CD1c-positive myeloid dendritic cell (primary cell): ENCODE results near the gene CACNA1C.

Experiments
- DNase-seq: peaks from one replicate; pipeline ENCODE4 v3.0.0-alpha.2; 2016; ENCODE audit errors: extremely low spot score

The CACNA1C gene

DNA sequence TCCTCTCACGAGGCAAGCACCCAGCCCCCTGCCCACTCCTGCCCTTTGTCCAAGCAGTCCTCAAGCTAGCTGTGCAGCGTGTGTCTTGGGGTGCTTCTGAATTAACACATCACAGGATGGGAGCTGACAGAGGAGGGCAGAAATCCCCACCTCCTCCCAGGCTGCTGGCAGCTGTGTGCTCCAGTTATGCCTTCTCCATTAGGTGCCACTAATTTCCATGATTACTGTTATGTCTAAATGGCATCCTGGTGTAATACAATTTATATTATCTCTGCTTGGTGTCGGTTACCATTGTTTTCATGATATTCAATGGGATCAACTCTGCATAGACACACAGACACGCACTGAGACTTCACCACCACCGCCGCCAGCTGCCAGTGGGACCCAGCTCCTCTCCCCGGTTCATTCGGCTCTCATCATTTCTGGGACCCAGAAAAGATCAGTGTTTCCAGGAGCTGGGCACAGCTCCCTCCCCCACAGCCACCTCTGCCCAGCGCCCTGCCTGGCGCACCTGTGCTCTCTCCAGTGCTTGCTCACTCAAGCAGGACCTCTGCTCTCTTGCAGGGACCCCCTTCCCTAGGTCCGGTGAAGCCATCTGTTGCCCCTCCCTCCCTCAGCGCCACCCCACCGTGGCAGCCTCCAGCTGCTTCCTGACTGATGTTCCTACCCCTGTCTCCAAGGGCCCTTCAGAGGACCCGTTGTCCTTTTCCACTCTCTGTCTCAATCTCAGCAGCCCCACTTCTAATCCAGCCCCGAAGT, 574.5 kb downstream of the CACNA1C start:
- no peak for DNase-seq

DNA sequence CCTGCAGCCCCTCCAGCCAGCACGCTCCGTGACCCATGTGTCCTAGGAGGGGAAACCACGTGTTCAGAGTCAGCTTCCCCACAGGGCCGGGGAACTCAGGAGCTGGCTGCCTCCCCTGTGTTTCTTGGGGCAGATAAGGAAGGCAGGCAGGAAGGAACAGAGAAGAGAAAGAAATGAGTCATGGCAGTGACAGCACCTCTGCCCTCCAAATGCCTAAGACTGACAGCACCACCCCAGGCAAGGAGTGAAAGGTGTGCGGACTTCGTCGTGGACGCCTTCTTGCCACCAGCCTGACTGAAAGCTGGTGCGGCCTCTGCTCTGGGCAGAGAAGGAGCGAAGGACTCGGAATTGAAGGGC, 575.0 kb downstream of the CACNA1C start:
- DNase-seq, result no peak

DNA sequence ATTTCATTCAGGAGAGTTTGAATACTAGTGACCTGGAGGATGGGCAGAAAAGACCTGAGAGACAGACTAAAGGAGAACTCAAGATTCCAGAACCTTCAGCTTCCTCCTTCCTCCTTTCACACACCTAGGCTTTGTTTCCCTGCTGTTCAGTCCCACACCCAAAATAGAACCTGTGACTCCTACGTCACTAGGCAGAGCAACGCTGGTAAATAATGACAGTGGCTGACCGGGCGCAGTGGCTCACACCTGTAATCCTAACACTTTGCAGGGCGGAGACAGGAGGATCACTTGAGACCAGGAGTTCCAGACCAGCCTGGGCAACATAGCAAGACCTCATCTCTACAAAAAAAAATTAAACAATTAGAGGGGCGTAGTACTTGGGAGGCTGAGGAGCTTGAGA, 575.6 kb downstream of the CACNA1C start:
- no peak for DNase-seq

DNA sequence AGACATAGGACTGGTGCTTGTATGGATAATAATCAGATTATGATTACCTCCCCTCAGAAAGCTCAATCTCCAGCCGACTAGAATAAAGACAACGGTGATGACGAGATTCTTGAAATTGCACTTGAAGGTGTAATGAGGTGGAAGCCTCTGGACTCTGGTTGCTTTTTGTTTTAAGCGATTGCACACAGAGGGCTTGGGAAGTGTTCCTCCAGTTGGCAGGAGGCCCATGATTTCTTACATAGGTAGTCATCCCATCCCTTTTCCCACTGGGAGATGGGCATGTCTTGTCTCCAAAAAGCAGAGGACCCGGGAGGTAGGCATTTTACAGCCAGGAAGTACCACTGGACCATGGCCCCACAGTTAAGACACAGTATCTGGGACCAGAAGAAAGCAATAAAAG, 576.3 kb downstream of the CACNA1C start:
- DNase-seq, result no peak

DNA sequence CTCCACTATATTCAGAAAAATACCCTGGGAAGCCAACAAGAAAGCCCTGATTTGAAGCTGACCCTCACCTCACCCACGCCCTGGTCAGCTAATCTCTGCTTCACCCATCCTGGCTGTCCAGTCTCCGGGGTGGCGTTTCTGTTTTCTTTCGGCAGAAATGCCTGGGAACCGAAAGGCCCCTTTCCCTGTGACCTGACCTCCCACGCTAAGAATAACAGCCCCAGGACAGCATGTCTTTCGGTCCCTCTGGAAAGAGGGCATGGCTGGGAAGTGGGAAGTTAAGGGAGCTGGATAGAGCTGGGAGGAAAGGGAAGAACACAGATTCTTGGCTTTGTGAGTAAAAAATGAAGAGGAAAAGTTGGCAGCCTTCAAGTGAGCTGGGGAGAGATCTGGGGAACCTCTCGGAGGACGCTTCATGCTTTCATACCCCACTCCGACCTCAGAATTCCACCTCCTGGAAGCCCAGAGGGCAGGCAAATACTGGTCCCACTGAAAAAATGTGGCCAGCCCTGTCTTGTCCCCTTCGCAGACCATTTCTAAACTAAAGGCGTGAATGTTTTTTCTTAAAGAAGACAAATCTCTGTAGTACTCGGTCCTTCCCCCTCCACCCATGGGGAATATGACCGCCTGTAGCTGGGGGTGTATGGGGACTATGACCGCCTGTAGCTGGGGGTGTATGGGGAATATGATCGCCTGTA, 579.0 kb downstream of the CACNA1C start:
- DNase-seq, result no peak

DNA sequence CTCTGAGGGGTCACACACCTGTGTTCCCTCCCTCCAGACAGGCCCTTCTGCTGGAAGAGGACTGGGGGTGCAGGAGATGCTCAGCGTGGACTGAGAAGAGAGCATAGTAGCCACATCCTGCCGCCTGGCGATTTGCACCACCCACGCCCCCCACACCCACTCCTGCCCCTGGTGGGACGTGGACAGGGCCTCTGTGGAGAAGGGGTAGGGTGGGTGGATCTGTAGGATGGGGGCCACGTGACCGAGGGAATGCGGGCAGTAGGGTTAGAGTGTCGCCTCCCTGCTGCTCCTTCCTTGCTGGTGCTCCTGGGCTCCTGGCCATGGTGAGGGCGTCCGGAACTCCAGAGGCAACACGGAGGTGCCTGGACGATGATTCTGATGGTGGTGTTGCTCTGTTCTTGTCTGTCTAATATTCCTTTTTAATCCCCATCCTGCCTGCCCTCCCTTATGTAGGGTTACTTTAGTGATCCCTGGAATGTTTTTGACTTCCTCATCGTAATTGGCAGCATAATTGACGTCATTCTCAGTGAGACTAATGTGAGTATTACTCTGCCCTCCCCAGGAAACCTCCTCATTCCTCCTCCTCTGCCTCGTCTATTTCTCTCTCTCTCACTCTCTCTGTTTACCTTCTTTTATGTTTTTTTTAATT, 580.5 kb downstream of the CACNA1C start:
- no peak for DNase-seq

DNA sequence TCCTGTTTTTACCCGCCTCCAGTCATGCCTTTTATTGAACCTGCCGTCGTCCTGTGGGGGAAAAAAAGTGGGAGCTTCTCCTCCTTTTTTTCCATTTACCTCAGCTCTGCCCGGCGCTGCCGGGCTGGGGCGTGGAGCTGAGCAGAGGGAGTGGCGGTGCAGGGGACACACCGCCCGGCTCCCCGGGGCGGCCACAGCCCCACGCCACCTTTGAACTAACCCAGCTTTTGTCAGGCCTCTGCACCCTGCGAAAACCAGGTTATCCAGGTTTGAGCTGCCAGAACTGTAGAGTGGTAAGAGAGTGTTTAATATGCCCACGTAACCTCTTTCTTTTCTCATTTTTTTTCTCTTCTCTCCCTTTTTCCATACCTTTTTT, 581.0 kb downstream of the CACNA1C start:
- no peak for DNase-seq

DNA sequence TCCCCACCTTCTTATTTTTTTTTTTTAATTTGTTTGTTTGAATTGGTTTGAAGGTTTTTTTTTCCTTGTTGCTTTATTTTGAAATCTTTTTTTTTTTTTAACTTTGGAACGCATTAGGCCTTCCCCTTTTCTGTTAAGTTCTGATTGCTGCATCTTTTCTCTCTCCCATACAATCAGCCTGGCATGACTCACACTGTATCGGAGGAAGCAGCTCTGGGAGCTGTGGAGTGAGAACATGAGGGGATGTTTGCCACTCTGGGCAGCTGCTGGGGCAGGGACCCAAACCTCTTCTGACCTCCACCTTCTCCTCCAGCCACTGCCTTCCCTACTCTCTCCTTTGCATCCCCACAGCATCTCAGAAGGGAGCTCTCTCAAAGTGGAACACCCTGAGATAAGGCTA, 581.7 kb downstream of the CACNA1C start:
- DNase-seq, result peak; percentile 58

DNA sequence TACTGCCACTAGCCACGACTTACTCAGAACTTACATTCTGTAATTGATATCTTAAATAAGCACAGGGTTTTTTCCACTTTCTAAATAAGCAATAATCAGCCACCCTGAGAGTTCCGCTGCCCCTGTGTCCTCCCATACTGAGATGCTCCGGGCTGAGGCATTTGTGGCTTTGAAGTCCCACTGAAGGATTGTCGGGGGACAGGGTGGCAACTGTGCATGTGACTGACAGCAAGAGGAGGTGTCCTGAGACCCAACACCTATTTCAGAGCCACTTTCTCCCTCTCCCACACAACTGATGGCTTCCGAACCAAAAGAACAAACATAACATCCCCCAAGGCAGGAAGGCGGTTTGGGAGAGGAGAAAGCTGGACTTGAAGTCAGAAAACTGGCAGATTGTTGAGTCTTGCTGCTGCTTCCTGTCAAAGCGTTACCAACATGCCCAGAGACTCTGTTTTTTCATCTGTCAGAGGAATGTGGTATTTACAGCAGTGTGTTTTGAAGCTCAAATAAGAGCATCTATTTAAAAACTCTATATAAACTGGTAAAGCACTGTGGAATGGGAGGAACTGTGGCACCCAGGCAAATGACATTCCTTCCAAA, 584.1 kb downstream of the CACNA1C start:
- no peak for DNase-seq

DNA sequence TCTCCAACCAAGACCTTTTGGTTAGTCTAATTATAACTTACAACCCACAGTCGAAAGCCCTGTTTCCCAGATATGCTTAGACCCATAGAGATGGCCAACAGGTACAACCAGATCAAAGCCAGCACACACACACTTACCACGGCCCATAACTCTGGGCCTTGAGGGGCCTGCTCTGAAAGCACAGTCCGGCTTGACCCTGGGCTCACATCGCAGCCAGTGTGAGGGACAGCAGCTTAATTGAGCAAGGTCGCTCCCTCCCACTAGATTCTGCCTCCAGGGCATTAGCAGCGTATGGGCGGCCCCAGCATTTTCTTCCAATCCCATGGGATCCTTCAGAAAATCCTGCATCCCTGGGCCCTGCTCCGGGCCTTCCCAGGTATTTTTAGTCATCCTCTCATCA, 584.6 kb downstream of the CACNA1C start:
- no peak for DNase-seq

DNA sequence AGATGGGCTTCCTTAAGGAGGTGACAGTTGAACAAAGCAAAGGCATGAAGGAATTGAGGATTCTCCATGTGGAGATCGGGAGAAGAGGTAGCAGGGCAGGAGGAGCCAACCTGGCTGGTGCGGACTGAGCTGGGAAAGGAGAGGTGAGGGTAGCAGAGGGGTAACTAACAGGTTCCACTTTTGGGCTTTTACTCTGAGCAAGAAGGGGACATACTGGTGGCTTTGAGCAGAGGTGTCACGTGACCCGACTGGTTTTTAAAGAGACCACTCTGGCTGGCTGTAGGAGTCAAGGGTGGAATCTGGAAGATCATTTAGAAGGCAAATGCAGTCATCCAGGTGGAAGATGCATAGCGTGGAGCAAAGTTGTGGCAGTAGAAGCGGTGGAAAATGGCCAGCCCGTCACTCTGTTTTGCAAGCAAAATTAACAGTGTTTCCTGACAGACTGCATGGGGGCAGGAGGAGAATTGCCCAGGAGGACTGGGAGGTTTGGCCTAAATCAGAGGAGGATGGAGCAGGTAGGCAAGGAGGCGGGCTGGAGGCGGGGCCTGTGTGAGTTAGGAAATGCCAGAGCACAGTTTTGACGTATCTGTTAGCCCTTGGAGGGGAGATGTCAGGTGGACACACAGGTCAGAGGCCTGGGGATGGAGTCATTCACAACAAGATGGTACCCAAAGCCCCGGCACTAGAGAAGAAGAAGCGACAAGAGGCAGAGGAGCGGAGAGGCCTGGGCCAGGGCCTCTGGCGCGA, 585.7 kb downstream of the CACNA1C start:
- DNase-seq, result no peak

DNA sequence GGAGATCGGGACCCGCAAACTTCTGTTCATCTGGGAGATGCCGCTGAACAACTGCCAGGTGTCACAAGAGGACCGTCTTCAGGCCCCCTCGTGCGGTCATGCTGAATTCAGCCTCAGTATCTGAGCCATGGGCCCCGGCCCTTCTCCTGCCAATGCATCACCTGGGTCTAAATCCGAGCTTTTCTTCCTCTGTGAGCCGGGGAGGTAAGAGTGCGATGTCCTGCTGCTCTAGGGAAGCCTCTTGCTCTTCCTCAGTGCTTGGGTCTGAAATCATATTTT, 586.2 kb downstream of the CACNA1C start:
- no peak for DNase-seq

DNA sequence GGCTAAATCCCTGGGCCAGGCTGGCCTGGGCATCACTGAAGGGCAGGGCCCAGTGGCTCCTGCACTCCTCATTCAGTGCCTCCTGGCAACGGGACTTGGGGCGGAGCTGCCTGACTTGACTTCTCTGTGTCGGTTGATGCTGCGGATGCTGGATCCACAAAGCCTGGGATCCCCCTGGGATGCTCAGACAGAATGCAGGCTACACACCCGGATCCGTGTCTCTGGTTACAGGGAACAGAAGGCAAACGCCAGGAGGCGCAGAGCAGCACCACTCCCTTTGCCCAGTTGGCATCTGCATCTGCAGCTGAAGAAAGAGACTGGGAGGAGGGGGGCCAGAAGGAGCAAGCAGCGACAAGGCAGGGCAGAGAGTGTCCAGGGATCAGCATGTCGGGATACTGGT, 587.5 kb downstream of the CACNA1C start:
- DNase-seq, result no peak

DNA sequence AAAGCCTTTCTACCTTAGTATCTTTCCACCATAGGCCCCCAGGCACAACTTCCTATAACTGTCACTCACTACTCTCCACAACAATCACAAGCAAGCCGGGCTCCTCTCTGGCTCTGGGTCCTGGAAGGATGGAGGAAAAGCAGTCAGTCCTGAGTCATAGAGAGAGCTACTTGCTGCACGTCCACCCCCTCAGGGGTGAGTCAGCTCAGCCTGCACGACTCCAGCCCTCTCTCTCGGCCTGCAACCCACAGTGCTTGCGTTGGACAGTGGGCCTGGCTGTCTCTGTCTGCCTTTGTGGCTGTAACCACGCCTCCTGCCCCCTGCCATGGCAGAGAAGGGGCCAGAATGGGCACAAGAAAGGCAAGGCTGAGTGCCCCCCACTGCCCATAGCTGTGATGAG, 587.9 kb downstream of the CACNA1C start:
- peak; percentile 88 for DNase-seq

DNA sequence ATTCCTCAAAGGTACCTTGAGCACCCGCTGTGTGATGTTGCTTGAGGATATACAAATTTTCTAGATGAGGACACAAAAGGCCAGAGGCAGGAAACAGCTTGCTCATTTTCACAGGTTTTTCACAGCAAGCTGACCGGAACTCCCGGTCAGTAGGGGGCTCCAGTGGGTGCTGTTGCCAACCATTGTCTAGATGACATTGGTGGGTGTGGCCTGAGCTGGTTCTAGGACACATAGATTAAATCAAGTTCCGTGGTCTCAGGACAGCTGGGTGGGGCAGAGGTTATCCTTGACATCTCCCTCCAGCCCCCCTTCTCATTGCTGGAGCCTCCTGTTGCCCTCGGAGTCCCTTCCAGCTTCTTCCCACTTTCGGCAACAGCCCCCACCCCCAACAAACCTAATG, 588.4 kb downstream of the CACNA1C start:
- peak; percentile 11 for DNase-seq

DNA sequence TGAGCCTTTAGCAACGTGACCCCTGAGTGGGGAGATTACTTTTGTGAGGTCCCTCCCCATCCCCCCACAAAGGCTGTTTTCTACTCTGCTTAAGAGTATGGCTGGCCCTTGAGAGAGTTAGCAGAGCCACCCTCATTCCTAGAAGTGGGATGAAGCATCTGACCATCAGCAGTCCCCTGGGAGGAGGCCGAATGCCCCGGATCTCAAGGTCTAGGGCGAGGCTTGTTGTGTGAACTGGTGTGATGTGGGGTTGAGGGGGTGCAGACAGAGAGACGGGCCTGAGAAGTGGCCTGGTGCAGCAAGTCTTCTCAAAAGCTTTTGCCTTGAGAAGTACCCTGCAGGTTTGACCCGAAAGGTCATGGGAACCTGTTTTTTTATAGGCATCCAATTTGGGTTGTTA, 589.0 kb downstream of the CACNA1C start:
- no peak for DNase-seq

DNA sequence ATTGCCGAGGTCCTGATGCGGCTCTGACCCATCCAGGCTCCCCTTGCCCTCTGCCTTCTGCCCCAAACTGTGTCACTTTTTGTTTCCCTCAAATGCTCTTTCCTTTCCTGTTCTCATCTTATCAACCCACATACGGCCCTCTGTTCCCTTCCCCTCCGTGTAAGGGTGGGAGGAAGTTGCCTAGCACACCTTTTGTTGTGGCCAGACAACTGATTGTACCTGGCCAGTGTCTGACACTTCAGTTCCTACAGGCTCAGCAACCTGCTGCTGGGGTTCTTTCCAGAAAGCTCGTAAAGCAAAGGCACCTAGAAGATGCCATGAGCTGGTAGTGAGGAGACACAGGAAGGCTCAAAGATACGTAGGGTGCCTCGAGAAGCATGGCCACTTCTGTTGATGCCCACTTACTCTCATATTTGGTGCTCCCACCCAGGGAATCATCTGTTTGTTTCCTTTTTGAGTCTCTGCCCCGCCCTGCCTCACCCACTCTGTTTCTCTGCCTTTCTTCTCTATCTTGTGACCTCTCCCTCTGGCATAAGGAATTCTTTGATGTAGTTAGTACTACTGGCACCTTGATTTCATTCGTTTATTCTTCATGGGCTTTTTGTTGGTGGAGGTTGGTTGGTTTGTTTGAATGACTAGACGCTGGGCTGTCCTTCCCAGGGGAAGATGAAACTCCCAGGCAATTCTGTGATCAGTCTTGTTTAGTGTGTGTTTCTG, 589.5 kb downstream of the CACNA1C start:
- DNase-seq, result no peak

DNA sequence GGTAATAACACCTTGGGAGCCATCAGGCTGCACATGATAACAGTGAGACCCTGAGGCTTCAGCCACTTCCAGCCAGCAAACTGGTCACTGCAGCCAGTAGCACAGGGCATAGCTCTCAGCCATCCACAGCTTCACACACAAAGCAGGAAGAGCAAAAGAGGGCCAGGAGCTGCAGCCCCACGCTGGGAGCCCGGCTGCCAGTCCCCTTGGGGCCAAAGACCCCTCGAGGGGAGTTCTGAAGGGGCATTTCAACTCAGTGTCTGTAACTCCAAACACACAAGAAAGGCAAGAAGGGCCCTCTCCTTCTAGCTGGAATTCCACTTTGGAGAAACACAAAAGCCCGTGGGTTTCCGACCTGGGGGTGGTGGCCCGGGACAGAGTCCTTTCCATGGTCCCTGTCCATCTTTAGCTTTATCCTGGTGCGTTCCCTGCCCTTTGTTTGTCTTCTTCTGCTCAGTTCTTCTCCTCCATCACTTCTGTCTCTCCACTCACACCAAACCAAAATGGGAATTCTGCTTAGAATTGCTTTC, 590.2 kb downstream of the CACNA1C start:
- no peak for DNase-seq

DNA sequence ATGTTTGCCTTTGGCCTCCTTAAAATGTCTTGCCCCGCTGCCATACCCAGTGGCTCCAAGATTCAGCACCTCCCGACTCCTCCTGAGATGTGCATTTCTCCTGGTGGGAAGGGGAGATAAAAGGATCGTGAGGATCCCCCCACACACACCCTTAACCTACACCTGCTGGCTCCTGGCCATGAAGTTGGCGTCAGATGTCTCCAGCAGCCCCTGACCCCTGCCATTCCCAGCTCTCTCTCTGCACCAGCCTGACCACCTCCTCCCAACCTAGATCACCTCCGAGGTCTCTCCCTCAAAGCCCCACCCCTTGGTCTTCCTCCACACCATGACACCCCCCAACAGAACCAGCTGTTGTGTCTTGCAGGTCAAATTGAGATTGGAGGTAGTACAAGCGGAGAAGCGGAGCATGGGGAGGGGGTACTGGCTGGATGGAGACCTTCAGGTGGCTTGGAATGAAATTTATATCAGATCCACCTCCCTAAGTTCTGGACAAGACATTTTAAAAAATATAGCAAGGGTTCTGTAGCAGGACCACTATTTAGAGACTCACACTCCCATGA, 590.9 kb downstream of the CACNA1C start:
- DNase-seq, result no peak

DNA sequence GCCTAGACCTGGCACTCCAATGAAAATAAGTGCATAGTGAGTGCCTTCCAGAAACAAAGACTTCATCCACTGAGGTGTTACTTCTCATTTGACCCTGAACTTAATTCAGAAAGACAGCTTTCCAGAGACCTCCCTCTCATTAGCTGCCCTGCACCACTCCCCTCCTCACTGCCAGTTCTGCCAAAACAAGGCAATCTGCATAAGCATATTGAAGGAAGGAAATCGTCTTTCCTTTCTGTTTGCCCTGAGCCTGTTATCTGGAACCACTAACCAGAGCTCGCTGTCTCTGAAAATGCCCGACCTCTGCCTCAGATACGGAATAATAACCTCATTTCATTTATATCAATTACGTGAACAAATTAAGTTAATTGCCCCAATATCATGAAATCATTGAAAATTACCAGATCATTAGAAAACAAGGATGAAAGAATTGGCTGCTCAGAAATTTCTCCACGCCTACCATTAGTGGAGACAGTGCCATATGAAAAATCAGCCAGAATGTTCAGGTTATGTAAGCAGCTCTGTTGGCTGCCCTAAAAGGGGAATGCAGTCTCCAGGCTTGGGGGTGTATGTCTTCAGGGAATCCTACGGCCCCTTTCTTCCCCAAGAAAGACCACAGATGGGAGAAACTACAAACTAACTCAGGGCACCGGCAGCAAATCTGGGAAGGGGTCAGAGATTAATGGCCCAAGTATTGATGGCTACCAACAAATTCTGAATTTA, 592.1 kb downstream of the CACNA1C start:
- no peak for DNase-seq
